Glutamatergic neuron (in vitro differentiated cells): ENCODE measurements around the gene PKN2. TPM values are rescaled to one million over a fixed set of nuclear protein-coding genes. Genes with fewer than 3 reads are reported as not detected.

Source experiments
- DNase-seq: peaks from one replicate; pipeline ENCODE4 v3.0.0; 2022
- H3K27ac Mint-ChIP-seq: one replicate; pipeline ENCODE4 v1.8.0; 2020; ENCODE audit warnings: mild to moderate bottlenecking, mixed read lengths, inconsistent platforms; ENCODE audit not compliant: unreplicated experiment
- H3K27me3 Mint-ChIP-seq: one replicate; pipeline ENCODE4 v1.8.0; 2020; ENCODE audit warnings: mild to moderate bottlenecking, moderate library complexity, mixed read lengths, inconsistent platforms; ENCODE audit not compliant: unreplicated experiment
- H3K36me3 Mint-ChIP-seq: one replicate; pipeline ENCODE4 v1.8.0; 2020; ENCODE audit warnings: mild to moderate bottlenecking, mixed read lengths, inconsistent platforms; ENCODE audit not compliant: unreplicated experiment
- H3K4me1 Mint-ChIP-seq: one replicate; pipeline ENCODE4 v1.8.0; 2020; ENCODE audit warnings: mild to moderate bottlenecking, low read depth, mixed read lengths, inconsistent platforms; ENCODE audit not compliant: unreplicated experiment
- H3K4me3 Mint-ChIP-seq: one replicate; pipeline ENCODE4 v1.8.0; 2020; ENCODE audit warnings: mild to moderate bottlenecking, mixed read lengths, inconsistent platforms; ENCODE audit not compliant: unreplicated experiment
- H3K9me3 Mint-ChIP-seq: one replicate; pipeline ENCODE4 v1.8.0; 2020; ENCODE audit warnings: mild to moderate bottlenecking, moderate library complexity, mixed read lengths, inconsistent platforms; ENCODE audit not compliant: unreplicated experiment
- total RNA-seq: library from RNA; stranded (reverse); fragmentation: NEBNext Ultra II Directional; extraction: Animal tissue kit (Norgen Biotek cat#: 25700); gene quantifications from one replicate; pipeline ENCODE4 v1.2.1, GENCODE V29; 2021; ENCODE audit not compliant: unreplicated experiment
- TF ChIP-seq, protein P1 (sequence below): fragments of 200-600 bp; sonication (generic); IDR thresholded peaks from one replicate; pipeline ENCODE4 v1.5.0; 2021; ENCODE audit not compliant: partially characterized antibody, unreplicated experiment

Gene PKN2
- total RNA-seq, 1 donor from 2014 or later = 39.1 TPM

DNA sequence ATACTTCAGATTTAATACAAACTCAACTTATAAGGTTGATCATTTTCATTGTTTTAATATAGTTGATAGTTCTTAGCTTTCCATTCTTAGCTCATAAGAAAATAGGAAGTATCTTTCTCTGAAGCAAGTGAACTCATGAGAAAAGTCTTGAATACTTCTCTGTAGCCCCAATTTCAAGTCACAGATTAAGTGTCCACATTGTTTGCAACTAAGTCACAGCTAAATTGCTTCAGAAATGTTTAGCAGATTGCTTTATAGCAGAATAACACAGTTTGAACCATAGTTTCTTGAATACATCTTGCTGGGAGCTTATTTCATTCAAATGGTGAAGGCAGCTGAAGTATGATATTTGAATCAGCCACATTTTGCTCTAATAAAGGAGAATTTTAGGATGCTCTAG, 10.6 kb upstream of the PKN2 start:
- Mint-ChIP-seq H3K9me3 (no peaks in the 10 kb centered on the region), H3K36me3 (no peaks in the 10 kb centered on the region), H3K4me3 (no peak overlapping the region), H3K4me1 (no peaks in the 10 kb centered on the region), H3K27ac (no peak overlapping the region), H3K27me3 (no peaks in the 10 kb centered on the region)
- DNase-seq = no peak
- TF ChIP-seq, protein P1, sequence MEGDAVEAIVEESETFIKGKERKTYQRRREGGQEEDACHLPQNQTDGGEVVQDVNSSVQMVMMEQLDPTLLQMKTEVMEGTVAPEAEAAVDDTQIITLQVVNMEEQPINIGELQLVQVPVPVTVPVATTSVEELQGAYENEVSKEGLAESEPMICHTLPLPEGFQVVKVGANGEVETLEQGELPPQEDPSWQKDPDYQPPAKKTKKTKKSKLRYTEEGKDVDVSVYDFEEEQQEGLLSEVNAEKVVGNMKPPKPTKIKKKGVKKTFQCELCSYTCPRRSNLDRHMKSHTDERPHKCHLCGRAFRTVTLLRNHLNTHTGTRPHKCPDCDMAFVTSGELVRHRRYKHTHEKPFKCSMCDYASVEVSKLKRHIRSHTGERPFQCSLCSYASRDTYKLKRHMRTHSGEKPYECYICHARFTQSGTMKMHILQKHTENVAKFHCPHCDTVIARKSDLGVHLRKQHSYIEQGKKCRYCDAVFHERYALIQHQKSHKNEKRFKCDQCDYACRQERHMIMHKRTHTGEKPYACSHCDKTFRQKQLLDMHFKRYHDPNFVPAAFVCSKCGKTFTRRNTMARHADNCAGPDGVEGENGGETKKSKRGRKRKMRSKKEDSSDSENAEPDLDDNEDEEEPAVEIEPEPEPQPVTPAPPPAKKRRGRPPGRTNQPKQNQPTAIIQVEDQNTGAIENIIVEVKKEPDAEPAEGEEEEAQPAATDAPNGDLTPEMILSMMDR = no peak

DNA sequence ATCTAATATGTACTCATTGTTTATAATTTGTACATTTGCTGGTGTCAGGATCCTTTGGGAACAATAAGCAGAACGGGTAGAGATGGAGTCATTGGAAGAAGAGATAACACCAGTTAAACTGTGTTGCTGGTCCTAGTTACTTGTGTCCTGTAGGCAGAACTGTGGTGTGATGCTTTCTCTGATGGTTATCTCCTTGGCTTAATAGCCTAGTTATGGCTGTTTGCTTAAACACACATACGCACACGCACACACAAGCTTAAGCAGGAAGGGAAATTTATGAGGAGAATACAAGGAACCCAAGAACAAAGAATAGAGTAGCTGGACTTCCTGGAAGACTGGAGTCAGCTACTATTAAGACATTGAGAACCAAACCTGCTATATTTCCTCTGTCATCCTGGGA, 5.7 kb upstream of the PKN2 start:
- Mint-ChIP-seq H3K27ac (no peak overlapping the region), H3K36me3 (no peaks in the 10 kb centered on the region), H3K4me3 (no peak overlapping the region), H3K4me1 (no peaks in the 10 kb centered on the region), H3K9me3 (peaks cover under 1% of the 10 kb centered on the region), H3K27me3 (no peaks in the 10 kb centered on the region)
- TF ChIP-seq, protein P1 = no peak
- no peak for DNase-seq

DNA sequence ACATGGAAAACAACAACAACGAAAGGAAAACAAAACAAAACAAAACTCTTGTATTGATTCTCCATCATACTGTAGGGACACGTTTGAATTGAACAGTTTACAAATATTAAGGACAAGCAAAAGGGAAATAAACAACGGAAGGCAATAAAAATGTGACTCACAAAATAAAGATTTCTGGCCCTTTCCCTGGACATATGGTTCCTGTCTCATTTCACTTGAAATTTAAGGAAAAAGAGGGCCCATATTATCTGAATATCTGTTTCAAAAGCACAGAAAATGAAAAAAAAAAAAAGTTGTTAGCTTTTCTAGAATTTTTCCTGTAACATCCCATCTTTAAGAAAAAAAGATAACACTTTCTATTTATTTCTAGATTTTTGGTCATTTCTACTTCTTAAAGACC, 3.6 kb upstream of the PKN2 start:
- TF ChIP-seq, protein P1 = no peak
- Mint-ChIP-seq H3K27ac (no peak overlapping the region), H3K4me1 (no peaks in the 10 kb centered on the region), H3K9me3 (peaks cover 6% of the 10 kb centered on the region), H3K27me3 (peaks cover 4% of the 10 kb centered on the region), H3K36me3 (no peaks in the 10 kb centered on the region), H3K4me3 (no peak overlapping the region)
- no peak for DNase-seq

DNA sequence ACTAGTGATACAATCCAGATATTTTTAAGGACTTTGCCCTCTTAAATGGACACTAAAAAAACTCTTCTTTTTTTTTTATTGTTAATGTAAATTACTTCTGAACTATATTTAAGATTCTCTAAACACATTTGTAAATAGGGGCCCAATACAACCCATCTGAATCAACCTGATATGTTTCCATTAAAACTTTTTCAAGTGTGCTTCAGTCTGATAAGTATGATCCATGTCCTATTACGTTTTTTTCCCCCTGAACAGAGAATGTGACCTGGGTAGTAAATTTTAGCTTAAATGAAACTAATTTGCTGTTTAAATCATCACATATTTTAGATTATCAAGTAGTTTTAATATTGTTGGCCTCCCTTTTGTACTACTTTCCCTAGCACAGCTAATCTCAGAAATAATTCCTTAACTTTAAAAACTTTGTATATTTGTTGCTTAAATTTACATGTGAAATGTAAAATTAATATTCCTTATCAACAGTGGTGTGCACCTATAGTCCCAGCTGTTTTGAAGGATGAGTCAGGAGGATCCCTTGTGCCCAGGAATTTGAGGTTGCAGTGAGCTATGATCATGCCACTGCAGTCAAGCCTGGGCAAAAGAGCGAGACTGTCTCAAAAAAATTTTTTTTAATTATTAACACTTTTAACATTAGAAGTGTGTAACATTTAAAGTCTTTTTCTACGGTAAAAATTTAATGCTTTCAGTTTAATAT, 3.0 kb upstream of the PKN2 start:
- TF ChIP-seq, protein P1 = no peak
- no peaks in the 10 kb centered on the region for H3K4me1 Mint-ChIP-seq
- H3K9me3 Mint-ChIP-seq = peaks cover 6% of the 10 kb centered on the region
- H3K27me3 Mint-ChIP-seq = peaks cover 4% of the 10 kb centered on the region
- H3K36me3 Mint-ChIP-seq = no peaks in the 10 kb centered on the region
- DNase-seq = no peak
- no peak overlapping the region for H3K27ac Mint-ChIP-seq
- no peak overlapping the region for H3K4me3 Mint-ChIP-seq

DNA sequence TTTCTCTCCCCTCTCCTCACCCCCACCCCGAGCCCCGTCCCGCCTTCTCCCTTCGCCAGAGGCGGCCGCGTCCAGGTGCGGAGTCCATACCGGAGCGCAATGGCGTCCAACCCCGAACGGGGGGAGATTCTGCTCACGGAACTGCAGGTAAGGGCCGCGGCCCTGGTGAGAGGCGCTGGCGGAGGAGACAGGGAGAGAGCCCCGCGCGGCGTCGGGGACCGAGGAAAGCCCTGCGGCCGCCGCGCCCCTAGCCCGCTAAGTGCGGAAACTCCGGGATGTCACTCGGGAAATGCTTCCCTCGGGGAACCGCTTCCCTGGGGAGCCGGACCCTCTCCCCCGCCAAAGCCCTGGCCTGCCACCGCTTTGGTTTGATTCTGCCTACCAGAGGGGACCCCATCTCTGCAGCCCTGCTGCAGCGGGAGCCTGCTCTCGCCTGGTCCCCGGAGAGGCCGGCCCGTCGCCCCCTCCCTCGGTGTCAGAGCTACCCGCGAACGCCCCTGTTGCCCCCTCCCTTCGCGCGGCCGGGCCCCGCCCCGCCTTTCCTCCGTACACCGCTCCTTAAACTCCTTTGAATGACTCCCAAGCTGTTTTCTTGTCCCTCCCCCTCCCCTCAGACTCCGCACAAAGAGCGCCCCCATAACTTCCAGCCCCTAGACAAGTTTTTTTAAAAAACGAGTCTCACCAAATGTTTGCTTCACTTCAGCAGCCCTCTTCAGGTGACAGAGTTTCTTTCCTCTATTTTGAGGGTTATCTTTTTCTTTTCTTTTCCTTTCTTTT, 597 bp downstream of the PKN2 start:
- H3K27me3 Mint-ChIP-seq = peaks cover 4% of the 10 kb centered on the region
- H3K4me3 Mint-ChIP-seq = peak overlapping the region; percentile 99
- H3K36me3 Mint-ChIP-seq = no peaks in the 10 kb centered on the region
- H3K9me3 Mint-ChIP-seq = peaks cover 6% of the 10 kb centered on the region
- no peaks in the 10 kb centered on the region for H3K4me1 Mint-ChIP-seq
- TF ChIP-seq, protein P1 = no peak
- peak overlapping the region; percentile 93 for H3K27ac Mint-ChIP-seq
- peak; percentile 77 for DNase-seq
